ENCODE measurements around the gene NDUFA1.
"Not testable (repeated sequence)": the region's sequence is repeated elsewhere in the genome, so short reads cannot be mapped to it uniquely, and the experiment has no call there.

Gene NDUFA1

DNA sequence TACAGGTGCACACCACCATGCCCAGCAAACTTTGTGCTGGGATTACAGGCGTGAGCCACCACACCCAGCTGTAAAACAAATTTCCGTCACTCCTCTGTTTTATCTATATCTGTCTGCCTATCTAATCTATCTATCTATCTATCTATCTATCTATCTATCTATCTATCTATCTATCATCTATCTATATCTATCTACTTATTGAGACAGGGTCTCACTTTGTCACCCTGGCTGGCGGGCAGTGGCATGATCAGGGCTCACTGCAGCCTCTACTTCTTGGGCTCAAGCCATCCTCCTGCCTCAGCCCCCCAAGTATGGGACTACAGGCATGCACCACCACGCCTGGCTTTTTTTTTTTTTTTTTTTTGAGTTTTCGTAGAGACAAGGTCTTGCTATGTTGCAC is 44.7 kb downstream of the NDUFA1 start:
- no peak for DNase-seq

GRCh38 chrX:119917877-119918276 is 46.2 kb downstream of the NDUFA1 start:
- DNase-seq: no peak

- no peak for DNase-seq
Observed at GRCh38 chrX:119919835-119920585, 48.4 kb downstream of the NDUFA1 start.

GRCh38 chrX:119922391-119922790 is 50.8 kb downstream of the NDUFA1 start:
- not testable (repeated sequence) for DNase-seq
